Measurements from ENCODE around the gene RTN4RL1. TPM values are rescaled to one million over a fixed set of nuclear protein-coding genes. Genes with fewer than 3 reads are reported as not detected.

Gene RTN4RL1, protein sequence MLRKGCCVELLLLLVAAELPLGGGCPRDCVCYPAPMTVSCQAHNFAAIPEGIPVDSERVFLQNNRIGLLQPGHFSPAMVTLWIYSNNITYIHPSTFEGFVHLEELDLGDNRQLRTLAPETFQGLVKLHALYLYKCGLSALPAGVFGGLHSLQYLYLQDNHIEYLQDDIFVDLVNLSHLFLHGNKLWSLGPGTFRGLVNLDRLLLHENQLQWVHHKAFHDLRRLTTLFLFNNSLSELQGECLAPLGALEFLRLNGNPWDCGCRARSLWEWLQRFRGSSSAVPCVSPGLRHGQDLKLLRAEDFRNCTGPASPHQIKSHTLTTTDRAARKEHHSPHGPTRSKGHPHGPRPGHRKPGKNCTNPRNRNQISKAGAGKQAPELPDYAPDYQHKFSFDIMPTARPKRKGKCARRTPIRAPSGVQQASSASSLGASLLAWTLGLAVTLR
- total RNA-seq (2014; rRNA removed; shearing (Covaris generic)), result 0.03 TPM in 1 of 2 replicates, not detected in the other

DNA sequence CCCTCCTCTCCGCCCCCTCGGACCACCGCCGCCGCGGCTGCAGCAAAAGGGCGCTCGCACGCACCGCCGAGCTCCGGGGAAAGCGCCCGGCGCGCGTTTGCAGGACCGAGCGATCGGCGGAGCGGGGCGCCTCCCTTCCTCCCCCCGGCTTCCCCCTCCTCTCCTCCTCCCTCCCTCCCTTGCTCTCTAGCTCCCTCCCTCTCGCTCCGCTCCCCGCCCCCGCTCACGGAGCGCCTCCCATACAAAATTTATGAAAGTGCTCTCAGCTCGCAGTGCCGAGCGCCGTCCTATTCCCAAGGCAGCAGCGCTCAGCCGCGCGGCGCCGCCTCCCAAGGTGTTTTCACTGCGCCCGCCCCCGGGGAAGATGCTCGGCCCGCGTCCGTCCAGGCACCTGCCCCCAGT lies at the start of gene RTN4RL1:
RTN4RL1 (minus strand) TSS at position 115 of the 402 bp plus-strand sequence. CDS start 469 bp downstream, outside the sequence.

GRCh38 chr17:2054512-2055291 lies 29.6 kb upstream of the RTN4RL1 start, which contains the start of gene HIC1:
Gene HIC1 (plus strand): TSS chr17:2055103. CDS start chr17:2056691, 1,588 bp downstream.

GRCh38 chr17:2041561-2042389 lies 16.6 kb upstream of the RTN4RL1 start, which contains the start of gene OVCA2:
Gene OVCA2 (plus strand): TSS chr17:2042022. CDS start chr17:2042048, 26 bp downstream.

DNA sequence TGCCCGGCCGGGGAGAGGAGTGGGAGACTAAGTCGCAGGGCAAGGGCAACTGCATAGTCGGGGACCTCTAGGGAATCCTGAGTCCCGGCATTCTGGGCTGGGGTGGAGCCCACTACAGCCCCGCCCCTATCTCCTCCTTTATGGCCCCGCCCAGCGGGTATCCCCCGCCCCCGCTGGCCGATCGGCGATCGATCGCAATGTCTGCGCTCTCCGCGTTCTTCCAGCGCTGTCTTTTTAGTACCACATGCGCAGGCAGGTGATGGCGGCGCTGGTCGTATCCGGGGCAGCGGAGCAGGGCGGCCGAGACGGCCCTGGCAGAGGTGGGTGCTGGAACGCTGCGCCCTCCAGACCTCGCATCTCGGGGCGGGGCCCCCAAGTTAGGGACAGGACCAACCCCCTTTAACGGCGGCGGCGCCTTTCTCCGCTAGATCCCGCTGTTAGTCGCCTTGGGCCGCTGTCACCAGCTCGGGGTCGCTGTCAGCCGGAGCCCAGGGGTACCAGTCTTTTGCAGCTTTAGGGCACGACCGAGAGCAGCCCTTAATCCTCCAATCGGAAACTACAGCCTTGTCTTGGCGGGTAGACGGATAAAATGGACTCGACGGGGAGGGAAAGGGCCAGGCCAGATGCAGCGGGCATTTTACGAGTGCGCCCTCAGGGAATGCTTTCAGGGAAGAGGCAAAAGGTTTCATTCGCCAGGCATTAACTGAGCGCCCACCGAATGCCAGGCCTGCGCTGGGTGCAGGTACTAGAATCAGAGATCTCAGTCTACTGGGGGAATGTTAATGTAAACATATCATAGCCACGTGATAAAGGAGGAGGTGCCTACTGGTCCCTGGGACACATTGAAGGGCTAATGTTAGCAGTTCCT lies 5.0 kb upstream of the RTN4RL1 start, which contains the start of gene DPH1:
DPH1 (plus strand) TSS at position 243 of the 868 bp plus-strand sequence; CDS start at position 260, 17 bp downstream.

Small RNAs within 50 kb of the gene (small RNA-seq; reads per million reads assigned to genes)
- gene AC090617.9 (not detected), gene MIR132 (0.17 reads per million), gene MIR212 (not detected), gene OVCA2 (not detected)

Other genes starting within 250 kb of the RTN4RL1 start
- gene SMYD4, start 195.4 kb downstream of the RTN4RL1 start, total RNA-seq (2014; rRNA removed; shearing (Covaris generic)), result 7.5 and 9.4 TPM in 2 replicates
- gene RPA1, start 195.3 kb downstream of the RTN4RL1 start, total RNA-seq (2014; rRNA removed; shearing (Covaris generic)), result 50.5 and 58.8 TPM in 2 replicates
- 43.0 and 57.4 TPM in 2 replicates for gene DPH1, start 4.8 kb upstream of the RTN4RL1 start, total RNA-seq (2014; rRNA removed; shearing (Covaris generic))
- gene OVCA2, start 16.7 kb upstream of the RTN4RL1 start, total RNA-seq (2014; rRNA removed; shearing (Covaris generic)), result 83.3 and 87.2 TPM in 2 replicates
- 0.05 and 0.60 TPM in 2 replicates for gene HIC1, start 29.8 kb upstream of the RTN4RL1 start, total RNA-seq (2014; rRNA removed; shearing (Covaris generic))